DOHH2 (cell line): ENCODE data around the gene GRAMD1C.

ENCODE experiments used
- EZH2phosphoT487 ChIP-seq: fragments of 200-600 bp; sonication (generic); IDR thresholded peaks from 2 replicates; pipeline ENCODE4 v1.6.1; 2017; ENCODE audit warnings: borderline replicate concordance, mild to moderate bottlenecking, antibody characterized with exemption, low read length, moderate library complexity, mixed read lengths
- TF ChIP-seq, protein P1 (sequence below): fragments of 200-600 bp; sonication (generic); IDR thresholded peaks from one replicate; pipeline ENCODE4 v1.5.1; 2014; ENCODE audit warnings: antibody characterized with exemption, mild to moderate bottlenecking, low read depth, low read length; ENCODE audit not compliant: poor library complexity, severe bottlenecking

DNA sequence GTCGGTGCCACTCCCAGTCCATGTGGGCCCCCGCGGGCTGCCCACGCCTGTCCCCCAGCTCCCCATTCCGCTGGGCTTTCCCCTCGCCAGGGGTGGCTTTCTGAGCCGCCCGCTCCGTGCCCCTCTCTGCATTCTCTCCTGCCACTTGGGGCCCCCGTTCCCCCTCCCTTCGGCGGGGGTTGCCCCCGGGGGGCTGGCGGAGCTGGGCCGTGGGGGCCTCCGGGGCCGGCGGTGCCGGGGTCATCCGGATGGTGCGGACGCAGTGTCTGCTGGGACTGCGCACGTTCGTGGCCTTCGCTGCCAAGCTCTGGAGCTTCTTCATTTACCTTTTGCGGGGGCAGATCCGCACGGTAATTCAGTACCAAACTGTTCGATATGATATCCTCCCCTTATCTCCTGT lies 46.5 kb downstream of the GRAMD1C start:
- TF ChIP-seq, protein P1, sequence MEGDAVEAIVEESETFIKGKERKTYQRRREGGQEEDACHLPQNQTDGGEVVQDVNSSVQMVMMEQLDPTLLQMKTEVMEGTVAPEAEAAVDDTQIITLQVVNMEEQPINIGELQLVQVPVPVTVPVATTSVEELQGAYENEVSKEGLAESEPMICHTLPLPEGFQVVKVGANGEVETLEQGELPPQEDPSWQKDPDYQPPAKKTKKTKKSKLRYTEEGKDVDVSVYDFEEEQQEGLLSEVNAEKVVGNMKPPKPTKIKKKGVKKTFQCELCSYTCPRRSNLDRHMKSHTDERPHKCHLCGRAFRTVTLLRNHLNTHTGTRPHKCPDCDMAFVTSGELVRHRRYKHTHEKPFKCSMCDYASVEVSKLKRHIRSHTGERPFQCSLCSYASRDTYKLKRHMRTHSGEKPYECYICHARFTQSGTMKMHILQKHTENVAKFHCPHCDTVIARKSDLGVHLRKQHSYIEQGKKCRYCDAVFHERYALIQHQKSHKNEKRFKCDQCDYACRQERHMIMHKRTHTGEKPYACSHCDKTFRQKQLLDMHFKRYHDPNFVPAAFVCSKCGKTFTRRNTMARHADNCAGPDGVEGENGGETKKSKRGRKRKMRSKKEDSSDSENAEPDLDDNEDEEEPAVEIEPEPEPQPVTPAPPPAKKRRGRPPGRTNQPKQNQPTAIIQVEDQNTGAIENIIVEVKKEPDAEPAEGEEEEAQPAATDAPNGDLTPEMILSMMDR = no peak
- TF ChIP-seq EZH2phosphoT487 = no peak
